MM.1S (cell line): ENCODE measurements around the gene EPN3.

Source experiments
- DNase-seq: peaks from one replicate; pipeline ENCODE4 v3.0.0-alpha.2; 2015
- H2AFZ ChIP-seq: fragments of 300-600 bp; sonication (generic); 2 replicates; pipeline ENCODE4 v1.6.0; 2016; ENCODE audit warnings: antibody characterized with exemption, low read length
- H3F3A ChIP-seq: fragments of 300-600 bp; sonication (generic); 2 replicates; pipeline ENCODE4 v1.6.1; 2016; ENCODE audit warnings: mild to moderate bottlenecking, antibody characterized with exemption, low read length, moderate library complexity, mixed read lengths; ENCODE audit not compliant: insufficient read depth
- H3K27ac ChIP-seq: fragments of 300-600 bp; sonication (generic); 2 replicates; pipeline ENCODE4 v1.5.1; 2016; ENCODE audit warnings: mild to moderate bottlenecking, low read length
- H3K27me3 ChIP-seq: fragments of 300-600 bp; sonication (generic); replicated peaks from 2 replicates; pipeline ENCODE4 v1.6.0; 2016; ENCODE audit warnings: low read length; ENCODE audit not compliant: insufficient read depth
- H3K36me3 ChIP-seq: fragments of 300-600 bp; sonication (generic); replicated peaks from 2 replicates; pipeline ENCODE4 v1.6.1; 2016; ENCODE audit warnings: mild to moderate bottlenecking, low read length, mixed read lengths; ENCODE audit not compliant: insufficient read depth
- H3K4me1 ChIP-seq: fragments of 300-600 bp; sonication (generic); 2 replicates; pipeline ENCODE4 v1.6.1; 2016; ENCODE audit warnings: low read length, mixed read lengths
- H3K4me2 ChIP-seq: fragments of 300-600 bp; sonication (generic); 2 replicates; pipeline ENCODE4 v1.6.0; 2016; ENCODE audit warnings: low read depth, low read length
- H3K4me3 ChIP-seq: fragments of 300-600 bp; sonication (generic); 2 replicates; pipeline ENCODE4 v1.5.1; 2016; ENCODE audit warnings: low read length, mixed read lengths
- H3K79me2 ChIP-seq: fragments of 300-600 bp; sonication (generic); 2 replicates; pipeline ENCODE4 v1.6.1; 2016; ENCODE audit warnings: mixed run types, low read length, mixed read lengths
- H3K9ac ChIP-seq: fragments of 300-600 bp; sonication (generic); 2 replicates; pipeline ENCODE4 v1.6.1; 2016; ENCODE audit warnings: low read length, mixed read lengths
- H3K9me2 ChIP-seq: fragments of 300-600 bp; sonication (generic); replicated peaks from 2 replicates; pipeline ENCODE4 v1.6.1; 2016; ENCODE audit warnings: mild to moderate bottlenecking, low read length, mixed read lengths; ENCODE audit not compliant: insufficient read depth
- H3K9me3 ChIP-seq: fragments of 300-600 bp; sonication (generic); replicated peaks from 2 replicates; pipeline ENCODE4 v1.6.1; 2016; ENCODE audit warnings: mild to moderate bottlenecking, low read length, mixed read lengths; ENCODE audit not compliant: insufficient read depth
- H4K20me1 ChIP-seq: fragments of 300-600 bp; sonication (generic); 2 replicates; pipeline ENCODE4 v1.6.1; 2016; ENCODE audit warnings: mild to moderate bottlenecking, low read length, moderate library complexity, mixed read lengths; ENCODE audit not compliant: insufficient read depth
- CTCF ChIP-seq: fragments of 300-600 bp; sonication (generic); IDR thresholded peaks from 2 replicates; pipeline ENCODE4 v1.5.1; 2016; ENCODE audit warnings: antibody characterized with exemption, low read length, mixed read lengths
- EZH2 ChIP-seq: fragments of 300-600 bp; sonication (generic); optimal IDR thresholded peaks from 2 replicates; pipeline ENCODE3; 2017; ENCODE audit warnings: low read depth, mild to moderate bottlenecking, antibody characterized with exemption, low read length, mixed read lengths
- EZH2phosphoT487 ChIP-seq: fragments of 300-600 bp; sonication (generic); IDR thresholded peaks from 2 replicates; pipeline ENCODE4 v1.6.1; 2018; ENCODE audit warnings: antibody characterized with exemption, low read length

The EPN3 gene

GRCh38 chr17:50562242-50563091, 29.9 kb downstream of the EPN3 start:
- Histone ChIP-seq H3K27ac (no peak overlapping the region), H3K27me3 (peaks cover 90% of the 10 kb centered on the region)

GRCh38 chr17:50563092-50563511, 30.6 kb downstream of the EPN3 start:
- Histone ChIP-seq H3K27me3 (peaks cover 90% of the 10 kb centered on the region), H3K9me2 (no peaks in the 10 kb centered on the region), H3K9ac (no peak overlapping the region), H3K4me3 (no peak overlapping the region), H2AFZ (no peak overlapping the region), H3K79me2 (no peaks in the 10 kb centered on the region), H3K27ac (no peak overlapping the region), H3K4me2 (no peak overlapping the region), H4K20me1 (no peaks in the 10 kb centered on the region), H3K9me3 (no peaks in the 10 kb centered on the region), H3K36me3 (no peaks in the 10 kb centered on the region), H3K4me1 (peaks cover 8% of the 10 kb centered on the region), H3F3A (no peaks in the 10 kb centered on the region)
- no peak for TF ChIP-seq EZH2
- TF ChIP-seq EZH2phosphoT487 = no peak
- TF ChIP-seq CTCF = no peak
- DNase-seq = no peak

More at GRCh38 chr17:50562242-50563091, 29.9 kb downstream of the EPN3 start:
- Histone ChIP-seq H3K4me2 (no peak overlapping the region), H3K9me2 (no peaks in the 10 kb centered on the region), H3K4me3 (no peak overlapping the region), H2AFZ (no peak overlapping the region), H3K36me3 (no peaks in the 10 kb centered on the region), H3K9ac (no peak overlapping the region), H3K79me2 (no peaks in the 10 kb centered on the region), H3K9me3 (no peaks in the 10 kb centered on the region), H3K4me1 (peaks cover 8% of the 10 kb centered on the region), H3F3A (no peaks in the 10 kb centered on the region), H4K20me1 (no peaks in the 10 kb centered on the region)
- TF ChIP-seq CTCF (no peak), EZH2 (peak; percentile 98)
- DNase-seq = no peak

- H3K36me3 ChIP-seq = no peaks in the 10 kb centered on the region
- no peaks in the 10 kb centered on the region for H3K79me2 ChIP-seq
- no peak overlapping the region for H3K27ac ChIP-seq
- peaks cover 90% of the 10 kb centered on the region for H3K27me3 ChIP-seq
- H3K4me2 ChIP-seq = no peak overlapping the region
- H3F3A ChIP-seq = no peaks in the 10 kb centered on the region
- no peak overlapping the region for H2AFZ ChIP-seq
- no peaks in the 10 kb centered on the region for H3K9me2 ChIP-seq
- H4K20me1 ChIP-seq = no peaks in the 10 kb centered on the region
- H3K4me3 ChIP-seq = no peak overlapping the region
- peaks cover 5% of the 10 kb centered on the region for H3K4me1 ChIP-seq
- H3K9ac ChIP-seq = no peak overlapping the region
- TF ChIP-seq EZH2phosphoT487 (no peak), CTCF (no peak), EZH2 (no peak)
- no peak for DNase-seq
- H3K9me3 ChIP-seq = no peaks in the 10 kb centered on the region
These were observed 32.4 kb downstream of the EPN3 start for GRCh38 chr17:50564916-50565315.
